ENCODE results near the gene TMEM121.
"Not testable (repeated sequence)": the region's sequence is repeated elsewhere in the genome, so short reads cannot be mapped to it uniquely, and the experiment has no call there.

TMEM121 gene

DNA sequence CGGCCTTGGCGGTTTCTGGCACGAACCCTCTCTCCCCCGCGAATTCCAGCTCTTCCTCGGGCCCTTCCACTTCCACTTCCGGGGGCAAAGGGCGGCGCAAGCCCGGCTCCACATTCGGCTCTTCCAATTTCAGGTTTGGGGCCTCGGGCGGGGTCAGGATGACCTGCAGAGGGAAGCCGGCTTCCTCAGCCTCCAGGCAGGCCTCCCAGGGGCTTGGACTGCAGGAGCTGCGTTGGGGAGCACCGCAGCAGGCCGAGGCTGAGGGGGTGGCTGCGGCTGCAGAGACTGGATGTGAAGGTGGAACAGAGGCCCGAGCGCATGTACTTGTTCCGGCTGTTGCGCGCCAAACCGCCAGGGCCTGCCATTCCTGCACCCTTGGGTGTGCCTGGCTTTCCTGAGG is 20.7 kb downstream of the TMEM121 start:
- ATAC-seq, DNase-seq: not testable (repeated sequence)

DNA sequence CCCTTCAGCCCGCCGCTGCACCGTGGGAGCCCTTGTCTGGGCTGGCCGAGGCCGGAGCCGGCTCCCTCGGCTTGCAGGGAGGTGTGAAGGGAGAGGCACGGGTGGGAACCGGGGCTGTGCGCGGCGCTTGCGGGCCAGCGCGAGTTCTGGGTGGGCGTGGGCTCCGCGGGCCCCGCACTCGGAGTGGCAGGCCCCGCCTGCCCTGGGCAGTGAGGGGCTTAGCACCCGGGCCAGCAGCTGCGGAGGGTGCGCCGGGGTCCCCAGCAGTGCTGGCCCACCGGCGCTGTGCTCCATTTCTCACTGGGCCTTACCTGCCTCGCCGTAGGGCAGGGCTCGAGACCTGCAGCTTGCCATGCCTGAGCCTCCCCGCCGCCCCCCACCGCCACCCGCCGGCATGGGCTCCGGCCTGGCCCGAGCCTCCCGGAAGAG is 21.4 kb downstream of the TMEM121 start:
- ATAC-seq (no peak), DNase-seq (no peak)

DNA sequence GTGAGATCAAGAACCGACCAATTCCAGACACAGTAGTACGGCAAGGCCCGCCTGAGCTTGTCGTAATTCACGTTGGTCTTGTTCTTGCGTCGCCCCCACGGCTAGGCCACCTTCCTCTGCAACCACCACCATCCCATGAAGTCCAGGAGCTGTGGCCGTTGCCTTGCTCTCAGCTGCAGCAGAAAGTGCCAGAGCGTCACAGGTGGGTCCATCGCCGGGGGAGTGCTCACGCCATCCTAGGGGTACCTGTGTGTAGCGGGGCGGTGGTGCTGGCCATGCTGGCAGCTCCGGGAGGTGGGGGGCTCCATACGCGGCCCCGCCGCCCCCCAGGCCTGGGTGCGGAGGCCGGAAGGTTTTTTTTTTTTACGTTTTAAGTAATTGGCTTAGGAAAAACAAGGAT is 23.1 kb downstream of the TMEM121 start:
- no peak for DNase-seq
- ATAC-seq: no peak

DNA sequence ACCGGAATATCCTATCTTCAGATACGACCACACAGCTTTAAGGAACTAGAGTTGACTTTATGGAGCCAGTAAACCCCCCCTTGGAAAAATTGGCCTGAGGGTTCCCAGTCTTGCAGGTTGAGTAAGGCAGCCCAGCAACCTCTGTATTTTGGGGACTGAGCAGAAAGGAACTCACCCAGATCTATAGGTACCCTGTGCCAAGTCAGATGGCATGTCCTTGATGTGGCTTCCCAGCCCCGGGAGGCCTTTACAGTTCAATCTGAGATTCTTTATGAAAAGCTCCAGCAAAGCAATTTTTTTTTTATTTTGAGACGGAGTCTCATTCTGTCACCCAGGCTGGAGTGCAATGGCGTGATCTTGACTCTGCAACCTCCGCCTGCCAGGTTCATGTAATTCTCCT is 27.6 kb downstream of the TMEM121 start:
- DNase-seq (no peak), ATAC-seq (no peak)

DNA sequence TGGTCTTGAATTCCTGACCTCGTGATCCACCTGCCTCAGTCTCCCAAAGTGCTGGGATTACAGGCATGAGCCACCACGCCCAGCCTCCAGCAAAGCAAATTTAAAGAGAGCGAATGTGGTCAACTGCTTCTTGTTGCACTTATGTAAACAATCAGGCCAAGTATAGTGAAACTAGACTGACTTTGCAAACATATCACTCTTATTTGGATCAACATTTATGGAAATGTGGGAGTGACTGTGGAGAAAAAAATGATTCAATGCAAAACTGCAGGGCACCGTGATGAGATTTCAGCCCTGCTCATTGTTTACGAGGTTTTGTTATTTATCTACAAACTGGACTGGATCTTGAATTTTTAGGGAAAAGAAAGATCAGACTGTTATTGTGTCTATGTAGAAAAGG is 28.1 kb downstream of the TMEM121 start:
- ATAC-seq (no peak), DNase-seq (no peak)

DNA sequence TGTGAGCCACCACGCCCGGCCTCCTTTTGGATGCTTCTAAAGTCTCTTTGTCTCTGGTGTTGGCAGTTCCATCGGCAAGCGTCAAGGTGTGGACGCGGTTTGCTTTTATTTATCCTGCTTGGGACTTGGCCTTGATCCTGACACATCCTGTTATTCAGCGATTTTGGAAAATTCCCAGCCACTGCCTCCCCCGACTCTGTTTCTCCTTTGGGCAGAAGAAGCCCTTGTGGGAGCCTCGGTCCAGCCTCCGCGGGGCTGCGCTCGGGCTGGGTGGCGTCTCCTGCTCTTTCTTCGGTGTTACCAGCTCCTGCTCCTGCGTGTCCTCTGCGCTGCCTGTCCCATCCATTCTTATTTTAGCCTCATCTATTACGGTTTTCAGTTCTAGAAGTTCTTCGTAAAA is 31.3 kb downstream of the TMEM121 start:
- ATAC-seq, DNase-seq: not testable (repeated sequence)

DNA sequence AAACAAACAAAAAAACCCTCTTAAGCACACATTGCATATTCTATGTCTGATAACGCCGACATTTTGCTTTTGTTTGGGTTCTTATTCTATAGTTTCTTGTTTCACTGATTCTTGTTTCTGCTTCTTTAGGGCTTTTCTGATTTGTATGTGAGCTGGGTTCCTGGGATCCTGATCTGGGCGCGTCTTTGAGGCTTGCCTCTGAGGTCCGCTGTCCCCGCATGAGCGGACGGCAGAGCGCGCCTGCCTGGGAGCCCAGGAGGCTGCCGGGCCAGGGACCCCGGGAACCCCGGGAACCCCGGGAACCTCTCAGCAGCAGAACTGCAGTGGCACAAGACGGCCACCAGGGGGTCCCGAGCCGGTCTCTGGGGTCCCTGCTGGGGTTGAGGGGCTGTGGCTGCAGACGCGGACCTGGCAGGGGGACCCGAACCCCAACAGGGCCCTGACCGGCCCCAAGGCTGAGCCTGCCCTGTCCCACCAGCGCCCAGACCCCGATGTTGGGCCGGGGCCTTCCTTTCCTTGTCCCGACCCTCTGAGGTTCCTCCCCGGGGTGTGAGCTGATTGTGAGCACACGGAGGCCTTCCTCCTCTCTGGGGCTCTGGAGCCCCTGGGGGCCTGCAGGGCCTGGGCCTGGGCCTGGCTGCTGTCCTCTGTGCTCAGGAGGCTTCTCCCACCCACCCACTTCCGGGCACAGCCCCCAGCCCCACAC is 32.2 kb downstream of the TMEM121 start:
- ATAC-seq, DNase-seq: not testable (repeated sequence)

DNA sequence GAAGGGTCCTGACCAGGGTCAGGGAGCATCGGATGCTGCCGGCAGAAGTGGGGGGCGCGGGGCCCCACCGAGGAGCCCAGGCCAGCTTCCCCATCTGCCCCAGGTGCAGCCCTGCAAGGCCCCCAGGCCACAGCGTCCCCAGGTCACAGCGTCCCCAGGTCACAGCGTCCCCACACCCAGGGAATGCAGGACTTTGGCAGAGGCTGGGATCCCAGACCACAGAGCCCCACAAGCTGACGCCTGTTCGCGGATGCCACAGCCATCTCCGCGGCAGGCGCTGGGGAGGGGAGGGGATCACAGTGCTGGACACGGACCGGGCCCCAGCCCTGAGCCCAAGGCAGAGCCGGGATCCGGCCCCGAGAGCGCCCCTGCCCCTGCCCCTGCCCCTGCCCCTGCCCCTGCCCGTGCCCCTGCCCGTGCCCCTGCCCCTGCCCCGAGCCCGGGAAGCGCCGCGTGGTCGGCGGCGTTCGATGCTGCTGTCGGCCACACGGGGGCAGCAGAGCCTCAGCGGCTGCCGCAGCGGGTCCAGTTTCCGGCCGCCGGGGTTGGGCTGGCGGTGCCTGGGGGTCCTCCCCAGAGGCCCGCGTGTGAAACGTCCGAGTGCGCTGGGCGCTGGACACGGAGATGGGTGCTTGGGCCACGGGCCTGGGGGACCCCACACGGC is 33.1 kb downstream of the TMEM121 start:
- DNase-seq (peak; percentile 25), ATAC-seq (peak; percentile 47)

DNA sequence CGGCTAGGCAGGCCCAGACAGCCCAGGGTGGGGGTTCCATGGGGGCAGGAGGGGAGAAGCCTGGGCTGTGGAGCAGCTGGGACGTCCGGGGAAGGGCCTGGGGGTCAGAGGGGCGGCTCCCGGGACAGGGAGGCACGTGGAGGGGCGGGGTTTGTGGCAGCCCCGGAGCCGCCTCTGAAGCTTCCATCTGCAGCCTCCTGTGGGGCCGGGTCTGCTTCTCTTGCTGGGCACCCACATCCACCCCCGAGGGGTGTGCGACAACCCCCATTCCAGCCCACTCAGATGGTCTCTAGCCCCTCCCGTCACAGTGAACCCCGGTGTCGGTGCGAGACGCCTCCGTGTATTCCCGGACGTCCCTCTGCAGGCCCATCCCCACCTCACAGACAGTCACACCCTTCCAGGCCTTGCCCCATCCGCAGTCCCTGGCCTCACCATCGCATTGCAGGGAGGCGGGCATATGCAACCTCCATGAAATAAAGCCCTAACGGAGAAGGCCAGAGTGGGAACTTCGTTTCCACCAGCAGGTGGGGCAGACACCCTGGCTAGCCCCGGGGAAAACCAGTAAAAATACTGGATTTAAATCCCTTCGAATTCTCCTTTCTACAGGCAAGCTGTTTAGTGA is 33.8 kb downstream of the TMEM121 start:
- peak; percentile 51 for ATAC-seq
- not testable (repeated sequence) for DNase-seq

DNA sequence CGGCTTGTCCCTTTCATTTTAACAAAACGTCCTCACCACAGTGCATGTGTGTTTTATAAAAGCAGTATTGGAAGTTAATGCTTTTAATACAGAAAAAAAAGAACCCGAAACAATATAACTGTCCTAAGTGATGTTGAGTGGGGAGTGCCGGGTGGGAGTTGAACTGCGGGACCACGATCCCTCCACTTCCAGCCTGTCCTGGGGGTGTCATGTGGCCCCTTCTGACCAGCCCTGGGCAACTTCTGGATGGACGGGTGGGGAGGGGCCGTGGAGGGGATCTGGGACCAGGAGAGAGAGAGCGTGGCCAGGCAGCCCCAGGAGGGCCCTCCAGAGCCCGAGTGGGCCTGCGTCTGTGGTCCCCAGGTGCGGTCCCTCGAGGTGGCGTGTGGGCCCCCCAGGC is 35.0 kb downstream of the TMEM121 start:
- ATAC-seq, DNase-seq: not testable (repeated sequence)

DNA sequence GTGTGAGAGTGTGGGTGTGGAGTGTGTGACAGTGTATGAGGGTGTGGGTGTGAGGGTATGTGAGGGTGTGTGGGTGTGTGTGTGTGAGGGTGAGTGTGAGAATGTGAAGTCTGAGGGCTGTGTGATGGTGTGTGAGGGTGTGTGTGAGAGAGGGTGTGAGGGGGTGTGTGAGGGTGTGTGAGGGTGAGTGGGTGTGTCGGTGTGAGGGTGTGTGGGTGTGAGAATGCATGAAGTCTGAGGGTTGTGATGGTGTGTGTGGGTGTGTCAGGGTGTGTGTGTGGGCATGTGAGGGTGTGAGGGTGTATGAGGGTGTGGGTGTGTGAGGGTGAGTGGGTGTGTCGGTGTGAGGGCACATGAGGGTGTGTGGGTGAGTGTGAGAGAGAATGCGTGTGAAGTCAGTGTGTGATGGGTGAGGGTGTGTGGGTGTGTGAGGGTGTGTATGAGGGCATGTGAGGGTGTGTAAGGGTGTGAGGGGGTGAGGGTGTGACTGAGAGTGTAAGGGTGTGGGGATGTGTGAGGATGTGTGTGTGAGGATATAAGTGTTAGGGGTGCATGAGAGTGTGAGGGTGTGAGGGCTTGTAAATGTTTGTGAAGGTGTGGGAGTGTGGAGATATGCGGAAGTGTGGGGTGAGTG is 36.4 kb downstream of the TMEM121 start:
- no peak for ATAC-seq
- no peak for DNase-seq

DNA sequence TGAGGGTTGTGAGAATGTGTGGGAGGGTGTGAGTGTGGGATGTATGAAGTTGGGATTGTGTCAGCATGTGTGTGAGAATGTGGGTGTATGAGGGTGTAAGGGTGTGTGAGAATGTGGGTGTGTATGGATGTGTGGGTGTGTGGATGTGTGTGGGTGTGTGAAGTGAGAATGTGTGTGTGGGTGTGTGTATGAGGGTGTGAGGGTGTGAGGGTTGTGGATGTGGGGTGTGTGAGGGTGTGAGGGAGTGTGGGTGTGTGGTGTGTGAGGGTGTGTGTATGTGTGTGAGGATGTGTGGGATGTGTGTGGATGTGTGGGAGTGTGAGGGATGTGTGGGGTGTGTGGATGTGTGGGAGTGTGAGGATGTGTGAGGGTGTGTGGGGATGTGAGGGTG is 37.0 kb downstream of the TMEM121 start:
- ATAC-seq (no peak), DNase-seq (no peak)

DNA sequence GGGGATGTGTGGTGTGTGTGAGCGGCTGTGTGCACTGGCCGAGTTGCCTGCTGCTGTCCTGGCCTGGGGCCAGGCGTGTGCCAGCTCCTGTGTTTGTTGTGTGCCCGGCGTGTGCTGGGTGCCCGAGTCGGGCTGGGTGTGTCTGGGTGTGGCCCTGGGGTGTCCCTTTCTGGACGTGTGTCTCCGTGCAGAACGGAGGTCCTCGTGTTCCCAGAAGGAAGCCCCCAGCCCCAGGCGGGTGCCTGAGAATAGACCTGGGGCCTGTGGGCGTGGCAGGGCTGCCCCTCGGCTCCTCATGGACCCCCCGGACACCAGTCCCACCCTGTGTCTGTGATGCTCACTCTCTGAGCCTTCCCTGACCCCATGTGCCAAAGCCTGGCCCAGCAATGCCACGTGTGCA is 38.2 kb downstream of the TMEM121 start:
- not testable (repeated sequence) for DNase-seq, ATAC-seq

DNA sequence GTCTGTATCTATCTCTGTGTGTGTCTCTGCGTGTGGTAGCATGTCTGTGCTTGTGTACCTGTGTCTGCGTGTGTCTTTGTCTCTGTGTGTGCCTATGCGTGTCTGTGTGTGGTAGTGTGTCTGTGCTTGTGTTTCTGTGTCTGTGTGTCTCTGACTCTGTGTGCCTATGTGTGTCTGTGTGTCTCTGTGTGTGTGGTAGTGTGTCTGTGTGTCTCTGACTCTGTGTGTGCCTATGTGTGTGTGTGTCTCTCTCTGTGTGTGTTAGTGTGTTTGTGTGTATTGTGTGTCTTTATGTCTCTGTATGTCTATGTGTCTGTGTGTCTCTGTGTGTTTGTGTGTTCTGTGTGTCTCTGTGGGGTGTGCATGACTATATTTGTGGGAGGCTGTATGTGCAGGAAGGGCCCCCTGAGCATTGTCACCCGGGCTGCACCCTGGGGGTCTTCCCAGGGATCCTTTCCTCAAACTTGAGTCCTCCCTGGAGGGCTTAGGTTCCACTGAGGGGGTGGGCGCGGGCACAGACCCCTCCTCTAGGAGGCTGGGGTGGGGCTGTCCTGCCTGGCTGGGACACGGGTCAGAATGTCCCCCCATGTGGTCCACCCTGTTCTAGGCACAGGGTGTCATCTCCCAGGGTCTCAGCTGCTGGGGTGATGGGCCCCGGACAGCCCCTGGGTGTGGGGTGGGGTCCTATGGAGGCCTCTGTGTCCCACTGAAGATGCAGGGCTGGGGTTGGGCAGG is 39.0 kb downstream of the TMEM121 start:
- DNase-seq, ATAC-seq: not testable (repeated sequence)

DNA sequence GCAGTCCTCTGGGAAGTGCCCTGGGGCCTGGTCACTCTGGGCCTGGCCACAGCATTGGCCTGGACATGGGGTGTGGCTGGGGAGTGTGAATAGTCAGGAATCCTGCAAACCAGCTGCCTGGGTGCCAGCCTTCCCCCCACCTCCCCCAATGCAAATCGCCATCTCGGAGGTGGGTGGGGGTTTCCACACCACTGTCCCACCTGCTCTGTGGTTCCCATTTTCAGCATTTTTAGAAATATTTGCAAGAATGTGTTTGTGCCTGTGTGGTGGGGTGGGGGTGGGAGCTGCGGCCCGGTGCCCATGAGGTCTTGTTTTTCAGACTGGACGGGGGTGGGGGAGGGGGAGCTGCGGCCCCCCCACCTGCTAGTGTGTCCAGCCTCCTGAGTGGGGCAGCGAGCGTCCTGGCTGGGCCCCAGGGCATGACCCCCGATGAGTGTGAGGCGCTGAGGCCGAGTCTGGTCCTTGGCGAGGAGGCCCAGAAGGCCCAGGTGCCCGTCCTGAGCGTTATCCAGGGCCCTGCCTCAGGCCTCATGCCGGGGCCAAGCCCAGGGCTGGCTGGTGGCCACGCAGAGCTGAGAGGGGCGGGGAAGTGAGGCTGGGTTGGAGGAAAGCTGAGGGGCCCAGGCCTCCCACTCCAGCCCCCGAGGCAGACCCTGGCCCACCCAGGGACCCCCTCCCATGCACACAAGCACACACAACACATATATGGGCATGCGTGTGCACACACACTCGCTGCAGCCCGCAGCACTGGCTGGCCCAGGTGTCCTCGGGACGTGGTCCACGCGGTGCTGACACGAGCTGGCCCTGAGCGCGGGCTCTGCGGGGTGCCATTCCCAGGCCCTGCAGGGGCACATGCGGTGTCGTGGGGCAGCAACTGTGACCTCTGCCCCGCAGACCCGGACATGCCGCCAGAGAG is 40.1 kb downstream of the TMEM121 start:
- ATAC-seq: peak; percentile 3
- DNase-seq: not testable (repeated sequence)

DNA sequence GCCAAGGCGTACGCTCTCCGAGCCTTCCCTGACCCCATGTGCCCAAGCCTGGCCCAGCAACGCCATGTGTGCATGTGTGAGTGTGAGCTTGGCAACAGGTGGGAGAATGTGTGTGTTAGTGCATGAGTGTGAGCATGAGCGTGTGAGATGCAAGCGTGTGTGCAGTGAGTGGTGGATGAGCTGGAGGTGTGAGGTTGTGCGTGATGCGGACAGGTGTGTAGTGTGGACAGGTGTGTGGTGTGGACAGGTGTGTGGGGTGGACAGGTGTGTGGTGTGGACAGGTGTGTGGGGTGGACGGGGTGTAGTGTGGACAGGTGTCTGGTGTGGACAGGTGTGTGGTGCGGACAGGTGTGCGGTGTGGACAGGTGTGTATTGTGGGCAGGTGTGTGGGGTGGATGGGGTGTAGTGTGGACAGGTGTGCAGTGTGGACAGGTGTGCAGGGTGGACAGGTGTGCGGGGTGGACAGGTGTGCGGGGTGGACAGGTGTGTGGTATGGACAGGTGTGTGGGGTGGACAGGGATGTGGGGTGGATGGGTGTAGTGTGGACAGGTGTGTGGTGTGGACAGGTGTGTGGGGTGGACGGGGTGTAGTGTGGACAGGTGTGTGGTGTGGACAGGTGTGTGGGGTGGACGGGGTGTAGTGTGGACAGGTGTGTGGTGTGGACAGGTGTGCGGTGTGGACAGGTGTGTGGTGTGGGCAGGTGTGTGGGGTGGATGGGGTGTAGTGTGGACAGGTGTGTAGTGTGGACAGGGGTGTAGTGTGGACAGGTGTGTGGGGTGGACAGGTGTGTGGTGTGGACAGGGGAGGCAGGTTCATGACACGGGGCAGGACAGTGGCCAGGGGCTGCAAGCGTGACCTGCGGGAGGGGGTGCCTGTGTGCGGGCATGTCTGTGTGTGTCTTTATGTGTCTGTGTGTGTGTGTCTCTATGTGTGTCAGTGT is 41.1 kb downstream of the TMEM121 start:
- ATAC-seq, DNase-seq: not testable (repeated sequence)

DNA sequence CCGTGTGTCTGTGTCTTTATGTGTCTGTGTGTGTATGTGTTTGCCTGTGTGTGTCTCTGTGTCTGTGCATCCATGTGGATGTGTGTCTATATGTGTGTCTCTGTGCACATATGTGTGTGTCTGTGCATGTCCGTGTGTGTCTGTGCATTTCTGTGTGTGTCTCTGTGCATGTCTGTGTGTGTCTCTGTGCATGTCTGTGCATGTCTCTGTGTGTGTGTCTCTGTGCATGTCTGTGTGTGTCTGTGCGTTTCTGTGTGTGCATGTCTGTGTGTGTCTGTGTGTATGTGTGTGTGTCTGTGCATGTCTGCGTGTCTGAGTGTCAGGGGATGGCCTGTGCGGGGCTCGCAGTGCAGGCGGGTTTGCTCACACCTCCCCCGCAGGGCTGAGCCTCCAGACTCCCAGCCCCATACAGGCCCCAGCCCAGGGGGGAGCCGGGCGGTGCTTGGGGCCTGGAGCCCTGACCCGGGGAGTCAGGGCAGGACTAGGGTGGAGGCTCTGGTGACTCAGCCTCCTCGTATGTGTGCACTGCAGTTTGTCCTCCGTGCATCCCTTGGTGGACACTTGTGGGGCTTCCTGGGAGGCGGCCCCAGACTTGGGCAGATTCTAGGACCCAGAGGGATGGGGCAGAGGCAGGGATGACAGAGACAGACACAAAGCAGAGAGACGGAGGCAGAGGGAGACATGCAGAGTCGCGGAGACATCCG is 41.9 kb downstream of the TMEM121 start:
- ATAC-seq: peak; percentile 29
- not testable (repeated sequence) for DNase-seq

DNA sequence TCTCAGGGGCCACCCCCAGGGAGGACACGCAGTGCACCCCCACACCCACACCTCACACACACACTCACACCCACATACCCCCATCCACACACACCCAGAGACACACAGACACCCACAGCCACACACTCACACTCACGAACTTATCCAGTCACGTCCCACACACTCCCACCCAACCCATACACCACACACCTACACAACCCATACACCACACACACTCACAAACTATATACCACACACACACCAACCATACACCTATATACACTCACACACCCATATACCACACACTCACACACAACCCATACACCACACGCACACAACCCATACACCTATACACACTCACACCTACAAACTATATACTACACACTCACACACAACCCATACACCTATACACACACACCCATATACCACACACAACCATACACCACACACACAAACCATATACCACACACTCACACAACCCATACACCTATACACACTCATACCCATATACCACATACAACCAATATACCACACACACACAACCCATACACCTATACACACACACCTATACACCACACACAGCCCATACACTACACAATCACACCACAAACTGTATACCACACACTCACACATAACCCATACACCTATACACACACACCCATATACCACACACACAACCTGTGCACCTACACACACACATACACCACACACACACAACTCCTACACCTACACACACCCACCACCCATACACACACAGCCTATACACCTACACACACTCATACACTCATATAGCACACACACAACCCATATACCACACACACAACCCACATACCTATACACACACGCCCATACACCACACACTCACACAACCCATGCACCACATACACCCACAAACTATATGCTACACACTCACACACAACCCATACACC is 42.7 kb downstream of the TMEM121 start:
- no peak for DNase-seq
- ATAC-seq: no peak

Measured in stimulated activated naive CD8-positive, alpha-beta T cell treated with anti-CD3 and anti-CD28 coated beads, Interleukin-15, Interleukin-2, amounts not matched to agents 100 U/mL and 50 U/mL, for 24 hours (primary cell).